GM18519 (cell line): ENCODE data around the gene DNAJB6.

Experiments
- ATAC-seq: cut with Tn5 transposase; IDR thresholded peaks from one replicate; pipeline ENCODE4 v1.9.1; 2021; ENCODE audit warnings: mild to moderate bottlenecking, moderate library complexity; ENCODE audit not compliant: unreplicated experiment, low FRiP score

Gene DNAJB6

GRCh38 chr7:157362729-157363128 lies 25.9 kb downstream of the DNAJB6 start:
- no peak for ATAC-seq

- no peak for ATAC-seq
These were observed 29.9 kb downstream of the DNAJB6 start for GRCh38 chr7:157366722-157367121.

GRCh38 chr7:157368955-157369354 lies 32.2 kb downstream of the DNAJB6 start:
- no peak for ATAC-seq

- ATAC-seq: no peak
These were observed 33.9 kb downstream of the DNAJB6 start for GRCh38 chr7:157370742-157371141.

GRCh38 chr7:157371296-157371695 lies 34.5 kb downstream of the DNAJB6 start:
- no peak for ATAC-seq

GRCh38 chr7:157372300-157373232 lies 35.8 kb downstream of the DNAJB6 start:
- ATAC-seq: no peak

GRCh38 chr7:157373493-157373892 lies 36.7 kb downstream of the DNAJB6 start:
- no peak for ATAC-seq

GRCh38 chr7:157375410-157375809 lies 38.6 kb downstream of the DNAJB6 start:
- ATAC-seq: no peak

- no peak for ATAC-seq
These were observed 40.8 kb downstream of the DNAJB6 start for GRCh38 chr7:157377436-157378124.

- no peak for ATAC-seq
These were observed 41.6 kb downstream of the DNAJB6 start for GRCh38 chr7:157378390-157378789.

GRCh38 chr7:157379493-157379892 lies 42.7 kb downstream of the DNAJB6 start:
- no peak for ATAC-seq

- ATAC-seq: no peak
These were observed 43.6 kb downstream of the DNAJB6 start for GRCh38 chr7:157380416-157380815.

GRCh38 chr7:157383868-157384267 lies 47.1 kb downstream of the DNAJB6 start:
- no peak for ATAC-seq

GRCh38 chr7:157384301-157384700 lies 47.5 kb downstream of the DNAJB6 start:
- ATAC-seq: no peak

GRCh38 chr7:157386979-157387800 lies 50.4 kb downstream of the DNAJB6 start:
- ATAC-seq: no peak

GRCh38 chr7:157388301-157388700 lies 51.5 kb downstream of the DNAJB6 start:
- ATAC-seq: no peak

- ATAC-seq: no peak
These were observed 53.3 kb downstream of the DNAJB6 start for GRCh38 chr7:157389951-157390730.

- no peak for ATAC-seq
These were observed 54.4 kb downstream of the DNAJB6 start for GRCh38 chr7:157391036-157391710.

- no peak for ATAC-seq
These were observed 55.6 kb downstream of the DNAJB6 start for GRCh38 chr7:157392256-157393037.
